ENCODE measurements around the gene PCDHGB3. TPM values are rescaled to one million over a fixed set of nuclear protein-coding genes. Genes with fewer than 3 reads are reported as not detected.
"Not testable (repeated sequence)": the region's sequence is repeated elsewhere in the genome, so short reads cannot be mapped to it uniquely, and the experiment has no call there.

Gene PCDHGB3
- total RNA-seq, 3 donors from 2014 or later: 5.3 to 10.2 (median 8.6) TPM

DNA sequence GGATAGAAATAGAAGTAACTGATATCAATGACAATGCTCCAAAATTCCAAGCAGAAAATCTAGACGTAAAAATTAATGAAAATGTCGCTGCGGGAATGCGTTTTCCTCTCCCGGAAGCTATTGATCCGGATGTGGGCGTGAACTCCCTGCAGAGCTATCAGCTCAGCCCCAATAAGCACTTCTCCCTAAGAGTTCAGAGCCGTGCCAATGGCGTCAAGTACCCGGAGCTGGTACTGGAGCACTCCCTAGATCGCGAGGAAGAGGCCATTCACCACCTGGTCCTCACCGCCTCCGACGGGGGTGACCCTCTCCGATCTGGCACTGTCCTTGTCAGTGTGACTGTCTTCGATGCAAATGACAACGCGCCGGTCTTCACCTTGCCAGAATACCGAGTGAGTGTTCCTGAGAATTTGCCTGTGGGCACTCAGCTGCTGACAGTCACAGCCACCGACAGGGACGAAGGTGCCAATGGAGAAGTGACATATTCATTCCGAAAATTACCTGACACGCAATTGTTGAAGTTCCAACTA, 43.6 kb downstream of the PCDHGB3 start:
- H3K27ac ChIP-seq: no peak overlapping the region

DNA sequence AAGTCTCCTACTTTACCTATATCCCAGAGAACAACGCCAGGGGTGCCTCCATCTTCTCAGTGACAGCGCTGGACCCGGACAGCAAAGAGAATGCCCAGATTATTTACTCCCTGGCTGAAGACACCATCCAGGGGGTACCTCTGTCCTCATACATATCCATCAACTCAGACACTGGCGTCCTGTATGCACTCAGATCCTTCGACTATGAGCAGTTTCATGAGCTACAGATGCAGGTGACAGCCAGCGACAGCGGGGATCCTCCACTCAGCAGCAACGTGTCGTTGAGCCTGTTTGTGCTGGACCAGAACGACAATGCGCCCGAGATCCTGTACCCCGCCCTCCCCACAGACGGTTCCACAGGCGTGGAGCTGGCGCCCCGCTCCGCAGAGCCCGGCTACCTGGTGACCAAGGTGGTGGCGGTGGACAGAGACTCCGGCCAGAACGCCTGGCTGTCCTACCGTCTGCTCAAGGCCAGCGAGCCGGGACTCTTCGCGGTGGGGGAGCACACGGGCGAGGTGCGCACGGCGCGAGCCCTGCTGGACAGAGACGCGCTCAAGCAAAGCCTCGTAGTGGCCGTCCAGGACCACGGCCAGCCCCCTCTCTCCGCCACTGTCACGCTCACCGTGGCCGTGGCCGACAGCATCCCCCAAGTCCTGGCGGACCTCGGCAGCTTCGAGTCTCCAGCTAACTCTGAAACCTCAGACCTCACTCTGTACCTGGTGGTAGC, 44.7 kb downstream of the PCDHGB3 start:
- H3K4me1 ChIP-seq; H3K36me3 ChIP-seq; intact Hi-C loops (cut with DNase I; ENCODE audit: low total_unique reads); DNase-seq (ENCODE audit: low spot score in 2 of 2); H3K27me3 ChIP-seq; H3K27ac ChIP-seq: not testable (repeated sequence)
- Histone ChIP-seq H3K9me3 (peaks cover 73 to 99% of the 10 kb centered on the region in 2 donors), H3K4me3 (peak overlapping the region in 1 of 3 donors; percentile 31)

More for the DNA sequence above, 43.6 kb downstream of the PCDHGB3 start:
- H3K4me1 ChIP-seq: no peaks in the 10 kb centered on the region
- no peaks in the 10 kb centered on the region for H3K27me3 ChIP-seq
- peak overlapping the region; percentile 29 to 59 (median 30) for H3K4me3 ChIP-seq
- peaks cover 73 to 99% of the 10 kb centered on the region in 2 donors for H3K9me3 ChIP-seq
- intact Hi-C loops (cut with DNase I; ENCODE audit: low total_unique reads): no loop called here
- TF ChIP-seq POLR2AphosphoS5 (IDR thresholded peaks at IDR 0.05): no peak
- TF ChIP-seq, protein P1, sequence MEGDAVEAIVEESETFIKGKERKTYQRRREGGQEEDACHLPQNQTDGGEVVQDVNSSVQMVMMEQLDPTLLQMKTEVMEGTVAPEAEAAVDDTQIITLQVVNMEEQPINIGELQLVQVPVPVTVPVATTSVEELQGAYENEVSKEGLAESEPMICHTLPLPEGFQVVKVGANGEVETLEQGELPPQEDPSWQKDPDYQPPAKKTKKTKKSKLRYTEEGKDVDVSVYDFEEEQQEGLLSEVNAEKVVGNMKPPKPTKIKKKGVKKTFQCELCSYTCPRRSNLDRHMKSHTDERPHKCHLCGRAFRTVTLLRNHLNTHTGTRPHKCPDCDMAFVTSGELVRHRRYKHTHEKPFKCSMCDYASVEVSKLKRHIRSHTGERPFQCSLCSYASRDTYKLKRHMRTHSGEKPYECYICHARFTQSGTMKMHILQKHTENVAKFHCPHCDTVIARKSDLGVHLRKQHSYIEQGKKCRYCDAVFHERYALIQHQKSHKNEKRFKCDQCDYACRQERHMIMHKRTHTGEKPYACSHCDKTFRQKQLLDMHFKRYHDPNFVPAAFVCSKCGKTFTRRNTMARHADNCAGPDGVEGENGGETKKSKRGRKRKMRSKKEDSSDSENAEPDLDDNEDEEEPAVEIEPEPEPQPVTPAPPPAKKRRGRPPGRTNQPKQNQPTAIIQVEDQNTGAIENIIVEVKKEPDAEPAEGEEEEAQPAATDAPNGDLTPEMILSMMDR (IDR thresholded peaks at IDR 0.05): no peak
- no peak for TF ChIP-seq POLR2A (IDR thresholded peaks at IDR 0.05)
- no peak for DNase-seq (ENCODE audit: low spot score in 2 of 2)
- no peaks in the 10 kb centered on the region for H3K36me3 ChIP-seq

DNA sequence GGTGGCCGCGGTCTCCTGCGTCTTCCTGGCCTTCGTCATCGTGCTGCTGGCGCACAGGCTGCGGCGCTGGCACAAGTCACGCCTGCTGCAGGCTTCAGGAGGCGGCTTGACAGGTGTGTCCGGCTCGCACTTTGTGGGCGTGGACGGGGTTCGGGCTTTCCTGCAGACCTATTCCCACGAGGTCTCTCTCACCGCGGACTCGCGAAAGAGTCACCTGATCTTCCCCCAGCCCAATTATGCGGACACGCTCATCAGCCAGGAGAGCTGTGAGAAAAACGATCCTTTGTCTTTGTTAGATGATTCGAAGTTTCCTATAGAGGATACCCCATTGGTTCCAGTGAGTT, 45.2 kb downstream of the PCDHGB3 start:
- H3K36me3 ChIP-seq; DNase-seq (ENCODE audit: low spot score in 2 of 2); H3K4me1 ChIP-seq; intact Hi-C loops (cut with DNase I; ENCODE audit: low total_unique reads); H3K27me3 ChIP-seq; H3K27ac ChIP-seq: not testable (repeated sequence)
- Histone ChIP-seq H3K4me3 (peak overlapping the region in 1 of 3 donors; percentile 12), H3K9me3 (peaks cover 72 to 99% of the 10 kb centered on the region in 2 donors)

DNA sequence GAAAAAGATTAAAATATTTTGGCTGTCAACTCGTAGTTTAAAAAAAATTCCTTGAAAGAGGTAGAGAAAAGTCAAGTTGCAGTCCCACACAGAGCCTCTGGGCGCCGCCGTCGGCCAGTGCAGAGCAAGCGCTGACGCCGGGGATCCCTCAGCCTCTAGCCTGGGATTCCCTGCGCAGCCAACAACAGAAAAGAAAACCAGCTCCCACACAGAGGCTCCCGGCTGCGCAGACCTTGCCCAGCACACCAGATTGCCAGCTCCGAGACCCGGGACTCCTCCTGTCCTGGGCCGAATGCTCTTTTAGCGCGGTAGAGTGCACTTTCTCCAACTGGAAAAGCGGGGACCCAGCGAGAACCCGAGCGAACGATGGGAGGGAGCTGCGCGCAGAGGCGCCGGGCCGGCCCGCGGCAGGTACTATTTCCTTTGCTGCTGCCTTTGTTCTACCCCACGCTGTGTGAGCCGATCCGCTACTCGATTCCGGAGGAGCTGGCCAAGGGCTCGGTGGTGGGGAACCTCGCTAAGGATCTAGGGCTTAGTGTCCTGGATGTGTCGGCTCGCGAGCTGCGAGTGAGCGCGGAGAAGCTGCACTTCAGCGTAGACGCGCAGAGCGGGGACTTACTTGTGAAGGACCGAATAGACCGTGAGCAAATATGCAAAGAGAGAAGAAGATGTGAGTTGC, 47.6 kb downstream of the PCDHGB3 start, which contains the start of gene PCDHGB7:
TSS of gene PCDHGB7 (plus strand) at position 184 of the 679 bp plus-strand sequence. CDS start at position 367, 183 bp downstream.
- TF ChIP-seq, protein P1 (IDR thresholded peaks at IDR 0.05): peak; percentile 37 to 64 (median 37)
- H3K27me3 ChIP-seq, H3K36me3 ChIP-seq, H3K4me1 ChIP-seq: not testable (repeated sequence)
- peaks cover 78 to 99% of the 10 kb centered on the region in 2 donors for H3K9me3 ChIP-seq
- H3K4me3 ChIP-seq: peak within 1 kb of the TSS; percentile 39 to 63 (median 40)
- peak in 1 of 2 donors; percentile 48 for DNase-seq (ENCODE audit: low spot score in 2 of 2)
- intact Hi-C loops (cut with DNase I; ENCODE audit: low total_unique reads): loop anchor here (1.0 kb wide), 1 partner anchor 8 kb away; no protein-coding TSS in a partner anchor
- peak within 1 kb of the TSS in 1 of 2 donors; percentile 57 for H3K27ac ChIP-seq

DNA sequence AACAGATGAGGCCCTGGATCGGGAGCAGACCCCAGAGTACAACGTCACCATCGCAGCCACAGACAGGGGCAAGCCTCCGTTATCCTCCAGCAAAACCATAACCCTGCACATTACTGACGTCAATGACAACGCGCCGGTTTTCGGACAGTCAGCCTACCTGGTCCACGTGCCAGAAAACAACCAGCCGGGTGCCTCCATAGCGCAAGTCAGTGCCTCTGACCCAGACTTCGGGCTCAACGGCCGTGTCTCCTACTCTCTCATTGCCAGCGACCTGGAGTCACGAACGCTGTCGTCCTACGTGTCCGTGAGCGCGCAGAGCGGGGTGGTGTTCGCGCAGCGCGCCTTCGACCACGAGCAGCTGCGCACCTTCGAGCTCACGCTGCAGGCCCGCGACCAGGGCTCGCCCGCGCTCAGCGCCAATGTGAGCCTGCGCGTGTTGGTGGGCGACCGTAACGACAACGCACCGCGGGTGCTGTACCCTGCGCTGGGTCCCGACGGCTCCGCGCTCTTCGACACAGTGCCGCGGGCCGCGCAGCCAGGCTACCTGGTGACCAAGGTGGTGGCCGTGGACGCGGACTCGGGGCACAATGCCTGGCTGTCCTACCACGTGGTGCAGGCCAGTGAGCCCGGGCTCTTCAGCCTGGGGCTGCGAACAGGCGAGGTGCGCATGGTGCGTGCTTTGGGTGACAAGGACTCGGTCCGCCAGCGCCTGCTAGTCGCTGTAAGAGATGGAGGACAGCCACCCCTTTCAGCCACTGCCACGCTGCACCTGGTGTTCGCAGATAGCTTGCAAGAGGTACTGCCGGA, 49.2 kb downstream of the PCDHGB3 start:
- TF ChIP-seq, protein P1 (IDR thresholded peaks at IDR 0.05): no peak
- TF ChIP-seq POLR2A (IDR thresholded peaks at IDR 0.05): no peak
- no peak for TF ChIP-seq POLR2AphosphoS5 (IDR thresholded peaks at IDR 0.05)
- Histone ChIP-seq H3K36me3 (no peaks in the 10 kb centered on the region), H3K4me1 (no peaks in the 10 kb centered on the region), H3K27ac (no peak overlapping the region), H3K9me3 (peaks cover 77 to 99% of the 10 kb centered on the region in 2 donors), H3K27me3 (no peaks in the 10 kb centered on the region), H3K4me3 (peak overlapping the region in 1 of 3 donors; percentile 40)
- no peak for DNase-seq (ENCODE audit: low spot score in 2 of 2)
- intact Hi-C loops (cut with DNase I; ENCODE audit: low total_unique reads): no loop called here
